GM23248 (cell line): ENCODE results near the gene CD164. TPM values are rescaled to one million over a fixed set of nuclear protein-coding genes. Genes with fewer than 3 reads are reported as not detected.

Experiments
- DNase-seq: peaks from one replicate; pipeline ENCODE4 v3.0.0-alpha.2; 2015
- H2AFZ ChIP-seq: fragments of 200-600 bp; sonication (generic); 2 replicates; pipeline ENCODE4 v1.6.1; 2016; ENCODE audit warnings: antibody characterized with exemption
- H3F3A ChIP-seq: fragments of 200-600 bp; sonication (generic); 2 replicates; pipeline ENCODE4 v1.6.1; 2016; ENCODE audit warnings: mild to moderate bottlenecking, antibody characterized with exemption, mixed run types; ENCODE audit not compliant: insufficient read depth
- H3K27ac ChIP-seq: fragments of 200-600 bp; sonication (generic); 2 replicates; pipeline ENCODE4 v1.5.1; 2016; ENCODE audit warnings: mild to moderate bottlenecking
- H3K27me3 ChIP-seq: fragments of 200-600 bp; sonication (generic); replicated peaks from 2 replicates; pipeline ENCODE4 v1.6.1; 2016; ENCODE audit warnings: mild to moderate bottlenecking; ENCODE audit not compliant: insufficient read depth
- H3K36me3 ChIP-seq: fragments of 200-600 bp; sonication (generic); 2 replicates; pipeline ENCODE4 v1.6.1; 2016; ENCODE audit warnings: low read depth, mild to moderate bottlenecking
- H3K4me1 ChIP-seq: fragments of 200-600 bp; sonication (generic); 2 replicates; pipeline ENCODE4 v1.6.1; 2016; ENCODE audit warnings: mild to moderate bottlenecking; ENCODE audit not compliant: insufficient read depth
- H3K4me2 ChIP-seq: fragments of 200-600 bp; sonication (generic); one replicate; pipeline ENCODE4 v1.6.1; 2016; ENCODE audit warnings: mild to moderate bottlenecking; ENCODE audit not compliant: unreplicated experiment
- H3K4me3 ChIP-seq: fragments of 200-600 bp; sonication (generic); 2 replicates; pipeline ENCODE4 v1.5.1; 2016; ENCODE audit warnings: mild to moderate bottlenecking
- H3K79me2 ChIP-seq: fragments of 200-600 bp; sonication (generic); 2 replicates; pipeline ENCODE4 v1.6.1; 2016; ENCODE audit warnings: mild to moderate bottlenecking; ENCODE audit not compliant: insufficient read depth
- H3K9ac ChIP-seq: fragments of 200-600 bp; sonication (generic); 2 replicates; pipeline ENCODE4 v1.6.1; 2016; ENCODE audit warnings: mild to moderate bottlenecking
- H3K9me2 ChIP-seq: fragments of 200-600 bp; sonication (generic); 2 replicates; pipeline ENCODE4 v1.6.1; 2016; ENCODE audit warnings: mixed run types, mild to moderate bottlenecking, moderate library complexity; ENCODE audit not compliant: insufficient read depth
- H3K9me3 ChIP-seq: fragments of 200-600 bp; sonication (generic); one replicate; pipeline ENCODE4 v1.6.1; 2017; ENCODE audit warnings: low read depth
- H4K20me1 ChIP-seq: fragments of 200-600 bp; sonication (generic); 2 replicates; pipeline ENCODE4 v1.6.0; 2016; ENCODE audit not compliant: insufficient read depth
- EZH2 ChIP-seq: fragments of 200-600 bp; sonication (generic); IDR thresholded peaks from 2 replicates; pipeline ENCODE4 v1.6.1; 2018; ENCODE audit warnings: antibody characterized with exemption, mild to moderate bottlenecking; ENCODE audit not compliant: insufficient read depth, poor library complexity, severe bottlenecking
- EZH2phosphoT487 ChIP-seq: fragments of 200-600 bp; sonication (generic); IDR thresholded peaks from 2 replicates; pipeline ENCODE4 v1.6.1; 2018; ENCODE audit warnings: antibody characterized with exemption, moderate library complexity, mild to moderate bottlenecking, low read depth; ENCODE audit not compliant: insufficient read depth
- WGBS, 2 experiments: methylation state at CpG; one replicate each; pipeline ENCODE4 v1.1.6; 2015 to 2017; ENCODE audit warnings: low lambda C conversion rate in 2 of 2, low coverage in 1 of 2; ENCODE audit errors: missing lambda C conversion rate in 2 of 2; 5-methylcytosine and 5-hydroxymethylcytosine counted together
- in situ Hi-C: fragments of 300-500 bp; cut with MboI; formaldehyde crosslinking; loops from 2 replicates; pipeline ENCODE4 v1.15.0; 2020
- polyA plus RNA-seq: library from polyadenylated mRNA; unstranded; fragments of >200 nt; fragmentation: Nextera tagmentation; extraction: Ambion mirVana; gene quantifications from 2 replicates; pipeline ENCODE4 v1.2.1, GENCODE V29; 2016
- total RNA-seq: library from RNA; depleted of rRNA; stranded (reverse); fragments of >200 nt; shearing (Covaris generic); gene quantifications from 2 replicates; pipeline ENCODE4 v1.2.3, GENCODE V29; 2014

CD164 gene
- total and polyA plus RNA-seq, 2 experiments from 2014 or later: 302 to 437 TPM

- in situ Hi-C loops: loop anchor here (10.0 kb wide), 1 partner anchor 205 kb away; no protein-coding TSS in a partner anchor
- H3K9me3 ChIP-seq: no peaks in the 10 kb centered on the region
- no peaks in the 10 kb centered on the region for H3K79me2 ChIP-seq
- 0 out of 2 replicates have a peak overlapping the region, but pooled peaks have one; percentile 22 for H3K4me3 ChIP-seq
- no peaks in the 10 kb centered on the region for H3K27me3 ChIP-seq
- H4K20me1 ChIP-seq: no peaks in the 10 kb centered on the region
- 25 to 32% methylated on average over 6 of the region's 6 CpGs for WGBS, 2 experiments
- no peaks in the 10 kb centered on the region for H3K36me3 ChIP-seq
- peak overlapping the region; percentile 39 for H3K9ac ChIP-seq
- peak overlapping the region; percentile 30; the same call in 1 of the 2 replicates for H2AFZ ChIP-seq
- H3K4me1 ChIP-seq: peaks cover 15% of the 10 kb centered on the region
- H3K27ac ChIP-seq: peak overlapping the region; percentile 48
- TF ChIP-seq EZH2 (no peak), EZH2phosphoT487 (no peak)
- DNase-seq: peak; percentile 74
- peak overlapping the region; percentile 68 for H3K4me2 ChIP-seq
- no peaks in the 10 kb centered on the region for H3F3A ChIP-seq
- H3K9me2 ChIP-seq: no peaks in the 10 kb centered on the region
These were observed 7.5 kb upstream of the CD164 start for GRCh38 chr6:109389650-109390274.

GRCh38 chr6:109388265-109388664 is 6.0 kb upstream of the CD164 start:
- no peak overlapping the region for H3K9ac ChIP-seq
- no peak for DNase-seq
- peaks cover 26% of the 10 kb centered on the region for H3K4me1 ChIP-seq
- TF ChIP-seq EZH2 (no peak), EZH2phosphoT487 (no peak)
- no peaks in the 10 kb centered on the region for H3K79me2 ChIP-seq
- H3K36me3 ChIP-seq: no peaks in the 10 kb centered on the region
- no peaks in the 10 kb centered on the region for H3K9me3 ChIP-seq
- H2AFZ ChIP-seq: no peak overlapping the region
- no peaks in the 10 kb centered on the region for H3K9me2 ChIP-seq
- no peak overlapping the region for H3K4me3 ChIP-seq
- H3K27ac ChIP-seq: no peak overlapping the region
- peaks cover 6% of the 10 kb centered on the region for H3F3A ChIP-seq
- no peaks in the 10 kb centered on the region for H4K20me1 ChIP-seq
- in situ Hi-C loops: loop anchor here (10.0 kb wide), 1 partner anchor 203 kb away; no protein-coding TSS in a partner anchor
- 50 to 71% methylated on average over 1 of the region's 1 CpG for WGBS, 2 experiments
- H3K27me3 ChIP-seq: no peaks in the 10 kb centered on the region
- no peak overlapping the region for H3K4me2 ChIP-seq

GRCh38 chr6:109383438-109383940 is 1.2 kb upstream of the CD164 start:
- Histone ChIP-seq H2AFZ (peak overlapping the region; percentile 83), H4K20me1 (peaks cover 14% of the 10 kb centered on the region; the same call in 1 of the 2 replicates), H3K27ac (peak overlapping the region; percentile 98), H3K9ac (peak overlapping the region; percentile 99), H3K36me3 (0 out of 2 replicates have a peak, but pooled peaks cover 8% of the 10 kb centered on the region), H3K9me2 (no peaks in the 10 kb centered on the region), H3K79me2 (peaks cover 34% of the 10 kb centered on the region), H3K4me2 (peak overlapping the region; percentile 92), H3K4me1 (peaks cover 26% of the 10 kb centered on the region), H3K9me3 (no peaks in the 10 kb centered on the region), H3F3A (peaks cover 14% of the 10 kb centered on the region), H3K4me3 (peak overlapping the region; percentile 87), H3K27me3 (no peaks in the 10 kb centered on the region)
- 9 to 10% methylated on average over 5 of the region's 5 CpGs for WGBS, 2 experiments
- peak; percentile 27 for DNase-seq
- TF ChIP-seq EZH2phosphoT487: no peak
- TF ChIP-seq EZH2: no peak
- in situ Hi-C loops: loop anchor here (10.0 kb wide), 1 partner anchor 199 kb away; no protein-coding TSS in a partner anchor

GRCh38 chr6:109382576-109383437 is 540 bp upstream of the CD164 start:
- WGBS, 2 experiments: 0 to 1% methylated on average over 38 to 40 of the region's 42 CpGs
- H2AFZ ChIP-seq: peak overlapping the region; percentile 83
- TF ChIP-seq EZH2phosphoT487 (no peak), EZH2 (no peak)
- H3K36me3 ChIP-seq: 0 out of 2 replicates have a peak, but pooled peaks cover 12% of the 10 kb centered on the region
- H3K9me3 ChIP-seq: no peaks in the 10 kb centered on the region
- in situ Hi-C loops: loop anchor here (10.0 kb wide), 1 partner anchor 198 kb away; no protein-coding TSS in a partner anchor
- peaks cover 14% of the 10 kb centered on the region; the same call in 1 of the 2 replicates for H4K20me1 ChIP-seq
- peaks cover 14% of the 10 kb centered on the region for H3F3A ChIP-seq
- peaks cover 41% of the 10 kb centered on the region for H3K79me2 ChIP-seq
- peak overlapping the region; percentile 87 for H3K4me3 ChIP-seq
- peak overlapping the region; percentile 98 for H3K27ac ChIP-seq
- peak overlapping the region; percentile 92 for H3K4me2 ChIP-seq
- no peaks in the 10 kb centered on the region for H3K27me3 ChIP-seq
- peaks cover 26% of the 10 kb centered on the region for H3K4me1 ChIP-seq
- peak; percentile 97 for DNase-seq
- H3K9ac ChIP-seq: peak overlapping the region; percentile 99
- no peaks in the 10 kb centered on the region for H3K9me2 ChIP-seq
